ENCODE results near the gene DMPK. TPM values are rescaled to one million over a fixed set of nuclear protein-coding genes. Genes with fewer than 3 reads are reported as not detected.

DMPK gene
- total RNA-seq (10 to 100 TPM; 16.5 to 35.4 TPM), polyA plus RNA-seq (ENCODE audit: insufficient read length in 2 of 2) (100 to 1,000 TPM; 113 to 155 TPM)
- long read RNA-seq, donor 1, partial matches to known transcripts: 0 of 6 reads
- long read RNA-seq, donor 1, other reads (novel, unspliced or antisense): 0 of 6 reads
- long read RNA-seq, donor 2, transcript DMPK-215 (1 exons, 1,410 nt): major isoform, 7 of 9 reads
- long read RNA-seq, donor 2, partial matches to known transcripts: 0 of 9 reads
- long read RNA-seq, donor 2, other reads (novel, unspliced or antisense): 0 of 9 reads
- long read RNA-seq, donor 3, transcript DMPK-215 (1 exons, 1,410 nt): major isoform, 6 of 7 reads
- long read RNA-seq, donor 3, partial matches to known transcripts: 0 of 7 reads
- long read RNA-seq, donor 3, other reads (novel, unspliced or antisense): 0 of 7 reads
- long read RNA-seq, donor 4, partial matches to known transcripts: 0 of 7 reads
- long read RNA-seq, donor 4, other reads (novel, unspliced or antisense): 0 of 7 reads

GRCh38 chr19:45782162-45782691 lies at the start of gene DMPK:
TSS of gene DMPK (minus strand) at chr19:45782490. CDS start at chr19:45782352, 138 bp downstream.
- peak within 1 kb of the TSS; percentile 36 for H3K4me3 ChIP-seq (ENCODE audit: low read depth, low read length)
- peak within 1 kb of the TSS; percentile 45 for H3K27ac ChIP-seq (ENCODE audit: low read depth, low read length)
- H3K4me1 ChIP-seq (ENCODE audit: control insufficient read depth, insufficient read depth, low read length): peaks cover 54% of the 10 kb centered on the region
- DNase-seq (ENCODE audit: low read depth in 4 of 6, low spot score in 6 of 6): no peak
- 45% methylated on average over 16 of the region's 18 CpGs for WGBS (ENCODE audit: insufficient coverage)
- no peaks in the 10 kb centered on the region for H3K9me3 ChIP-seq (ENCODE audit: control insufficient read depth, insufficient read depth, low read length)
- no peaks in the 10 kb centered on the region for H3K27me3 ChIP-seq (ENCODE audit: control insufficient read depth, insufficient read depth, low read length)
- peaks cover 92% of the 10 kb centered on the region for H3K36me3 ChIP-seq (ENCODE audit: control insufficient read depth, insufficient read depth, low read length)

DNA sequence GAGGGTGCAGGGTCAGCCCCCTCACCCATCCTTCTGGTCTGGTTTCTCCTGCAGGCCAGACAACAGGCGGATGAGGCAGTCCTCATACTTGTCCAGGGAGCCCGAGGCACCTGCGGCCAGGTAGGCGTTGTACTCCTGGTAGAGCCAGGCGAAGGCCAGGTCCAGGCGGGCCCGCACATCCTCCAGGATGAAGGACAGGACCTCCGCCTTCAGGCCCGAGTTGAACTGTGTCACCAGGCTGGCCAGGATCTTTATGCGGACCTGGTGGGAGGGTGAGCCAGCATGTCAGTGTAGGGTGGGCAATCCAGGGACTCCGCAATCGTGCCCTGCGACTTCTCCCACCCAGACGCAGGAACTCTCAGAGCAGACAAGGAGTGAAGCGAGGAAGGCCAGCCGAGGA lies 46.7 kb upstream of the DMPK start:
- WGBS (ENCODE audit: insufficient coverage): 96% methylated on average over 14 of the region's 16 CpGs

DNA sequence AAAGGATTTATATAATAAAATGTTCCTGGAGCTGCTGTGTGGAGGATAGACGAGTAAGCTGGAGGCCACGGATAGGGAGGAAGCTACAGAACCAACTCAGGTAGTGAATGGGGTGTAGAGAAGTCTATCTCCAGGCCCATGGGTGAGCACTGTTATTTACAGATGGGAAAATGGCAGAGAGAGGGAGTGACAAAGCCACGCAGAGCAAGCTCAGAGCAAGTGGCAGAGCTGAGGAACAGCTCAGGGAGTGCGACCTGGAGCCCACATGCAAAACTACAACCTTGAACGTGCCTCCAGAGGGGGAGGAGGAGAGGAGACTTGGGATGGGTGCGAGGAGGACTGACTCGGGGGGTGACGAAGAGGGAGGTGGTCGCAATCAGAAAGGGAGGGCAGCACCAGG lies 46.2 kb upstream of the DMPK start:
- H3K4me1 ChIP-seq (ENCODE audit: control insufficient read depth, insufficient read depth, low read length): no peaks in the 10 kb centered on the region
- H3K27me3 ChIP-seq (ENCODE audit: control insufficient read depth, insufficient read depth, low read length): no peaks in the 10 kb centered on the region
- H3K27ac ChIP-seq (ENCODE audit: low read depth, low read length): no peak overlapping the region
- H3K36me3 ChIP-seq (ENCODE audit: control insufficient read depth, insufficient read depth, low read length): peaks cover 93% of the 10 kb centered on the region
- no peak overlapping the region for H3K4me3 ChIP-seq (ENCODE audit: low read depth, low read length)
- no peak for DNase-seq (ENCODE audit: low read depth in 4 of 6, low spot score in 6 of 6)
- H3K9me3 ChIP-seq (ENCODE audit: control insufficient read depth, insufficient read depth, low read length): no peaks in the 10 kb centered on the region
- WGBS (ENCODE audit: insufficient coverage): 95% methylated on average over 9 of the region's 9 CpGs

More for the DNA sequence above, 46.7 kb upstream of the DMPK start:
- Histone ChIP-seq H3K27ac (ENCODE audit: low read depth, low read length) (no peak overlapping the region), H3K9me3 (ENCODE audit: control insufficient read depth, insufficient read depth, low read length) (no peaks in the 10 kb centered on the region), H3K27me3 (ENCODE audit: control insufficient read depth, insufficient read depth, low read length) (no peaks in the 10 kb centered on the region), H3K36me3 (ENCODE audit: control insufficient read depth, insufficient read depth, low read length) (peaks cover 92% of the 10 kb centered on the region), H3K4me3 (ENCODE audit: low read depth, low read length) (no peak overlapping the region), H3K4me1 (ENCODE audit: control insufficient read depth, insufficient read depth, low read length) (no peaks in the 10 kb centered on the region)
- DNase-seq (ENCODE audit: low read depth in 4 of 6, low spot score in 6 of 6): no peak

GRCh38 chr19:45827459-45828093 lies 45.3 kb upstream of the DMPK start:
- Histone ChIP-seq H3K4me3 (ENCODE audit: low read depth, low read length) (no peak overlapping the region), H3K36me3 (ENCODE audit: control insufficient read depth, insufficient read depth, low read length) (peaks cover 93% of the 10 kb centered on the region), H3K27ac (ENCODE audit: low read depth, low read length) (no peak overlapping the region), H3K9me3 (ENCODE audit: control insufficient read depth, insufficient read depth, low read length) (no peaks in the 10 kb centered on the region), H3K27me3 (ENCODE audit: control insufficient read depth, insufficient read depth, low read length) (no peaks in the 10 kb centered on the region), H3K4me1 (ENCODE audit: control insufficient read depth, insufficient read depth, low read length) (no peaks in the 10 kb centered on the region)
- WGBS (ENCODE audit: insufficient coverage): 93% methylated on average over 15 of the region's 16 CpGs
- DNase-seq (ENCODE audit: low read depth in 4 of 6, low spot score in 6 of 6): no peak

- H3K4me3 ChIP-seq (ENCODE audit: low read depth, low read length): no peak overlapping the region
- H3K27me3 ChIP-seq (ENCODE audit: control insufficient read depth, insufficient read depth, low read length): no peaks in the 10 kb centered on the region
- H3K36me3 ChIP-seq (ENCODE audit: control insufficient read depth, insufficient read depth, low read length): peaks cover 93% of the 10 kb centered on the region
- DNase-seq (ENCODE audit: low read depth in 4 of 6, low spot score in 6 of 6): no peak
- no peak overlapping the region for H3K27ac ChIP-seq (ENCODE audit: low read depth, low read length)
- H3K9me3 ChIP-seq (ENCODE audit: control insufficient read depth, insufficient read depth, low read length): no peaks in the 10 kb centered on the region
- 73% methylated on average over 10 of the region's 11 CpGs for WGBS (ENCODE audit: insufficient coverage)
- H3K4me1 ChIP-seq (ENCODE audit: control insufficient read depth, insufficient read depth, low read length): no peaks in the 10 kb centered on the region
Observed at GRCh38 chr19:45826934-45827333, 44.6 kb upstream of the DMPK start.

DNA sequence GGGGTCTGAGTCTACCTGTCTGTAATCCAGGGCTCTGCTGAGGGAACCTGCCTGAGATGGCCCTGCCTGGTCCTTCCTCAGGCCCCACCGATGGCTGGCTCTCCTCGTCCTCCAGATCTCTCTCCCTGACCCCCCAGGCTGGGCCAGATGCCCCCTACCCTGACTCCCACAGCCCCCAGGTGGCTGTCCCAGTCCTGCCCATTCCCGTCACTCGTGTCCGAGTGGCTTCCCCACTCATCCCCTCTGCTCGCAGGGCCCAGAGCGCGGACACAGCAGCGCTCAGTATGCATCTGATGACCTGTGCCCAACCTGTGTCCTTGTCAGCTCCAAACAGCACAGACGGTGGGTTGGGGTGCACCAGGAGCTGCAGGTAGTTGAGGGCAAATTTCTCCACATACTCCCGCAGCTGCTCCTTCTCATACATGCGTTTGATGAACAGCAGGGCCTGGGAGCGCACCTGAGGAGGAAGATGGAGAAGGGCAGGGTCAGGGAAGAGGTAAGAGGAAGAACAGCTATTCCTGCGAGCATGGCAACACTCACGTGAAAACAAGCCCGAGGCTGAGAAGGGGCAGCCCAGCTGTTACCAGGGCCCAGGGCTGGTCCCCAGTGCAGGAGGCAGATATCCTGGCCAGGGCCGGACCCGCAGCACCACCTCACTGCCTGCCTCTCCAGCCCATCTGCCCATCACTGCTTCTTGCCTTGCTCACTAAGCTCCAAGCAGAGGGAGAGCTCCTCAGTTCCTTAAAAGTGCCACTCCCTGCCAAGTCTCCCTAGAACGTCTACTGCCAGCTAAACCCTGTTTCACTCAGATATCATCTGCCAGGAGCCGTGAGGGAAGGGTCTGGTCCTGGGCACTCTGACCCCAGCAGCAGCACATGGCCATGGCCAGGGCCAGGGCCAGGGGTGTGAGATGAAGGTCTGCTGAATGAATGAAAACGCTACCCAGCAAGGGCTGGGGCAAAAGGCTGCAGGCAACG lies 43.9 kb upstream of the DMPK start:
- 85% methylated on average over 18 of the region's 22 CpGs for WGBS (ENCODE audit: insufficient coverage)
- Histone ChIP-seq H3K4me3 (ENCODE audit: low read depth, low read length) (no peak overlapping the region), H3K9me3 (ENCODE audit: control insufficient read depth, insufficient read depth, low read length) (no peaks in the 10 kb centered on the region), H3K27ac (ENCODE audit: low read depth, low read length) (no peak overlapping the region), H3K27me3 (ENCODE audit: control insufficient read depth, insufficient read depth, low read length) (no peaks in the 10 kb centered on the region), H3K4me1 (ENCODE audit: control insufficient read depth, insufficient read depth, low read length) (no peaks in the 10 kb centered on the region), H3K36me3 (ENCODE audit: control insufficient read depth, insufficient read depth, low read length) (peaks cover 92% of the 10 kb centered on the region)
- DNase-seq (ENCODE audit: low read depth in 4 of 6, low spot score in 6 of 6): no peak

DNA sequence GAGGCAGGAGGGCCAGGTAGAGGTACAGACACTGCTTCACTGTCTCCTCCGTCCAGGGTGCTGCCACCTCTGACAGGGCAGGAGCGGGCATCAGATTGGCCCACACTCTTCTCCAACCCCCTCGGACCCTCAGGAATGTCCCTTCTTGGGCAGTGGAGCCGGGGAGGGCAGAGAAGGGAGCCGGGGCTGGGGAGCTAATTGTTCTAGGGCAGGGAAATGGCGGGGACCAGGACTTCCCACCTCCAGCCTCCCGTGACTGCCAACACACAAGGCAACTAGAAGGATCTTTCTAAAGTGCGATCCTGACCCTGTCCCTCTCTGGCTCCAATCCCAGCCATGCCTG lies 42.9 kb upstream of the DMPK start:
- DNase-seq (ENCODE audit: low read depth in 4 of 6, low spot score in 6 of 6): no peak
- no peak overlapping the region for H3K4me3 ChIP-seq (ENCODE audit: low read depth, low read length)
- H3K9me3 ChIP-seq (ENCODE audit: control insufficient read depth, insufficient read depth, low read length): no peaks in the 10 kb centered on the region
- no peak overlapping the region for H3K27ac ChIP-seq (ENCODE audit: low read depth, low read length)
- H3K4me1 ChIP-seq (ENCODE audit: control insufficient read depth, insufficient read depth, low read length): no peaks in the 10 kb centered on the region
- H3K36me3 ChIP-seq (ENCODE audit: control insufficient read depth, insufficient read depth, low read length): peaks cover 93% of the 10 kb centered on the region
- H3K27me3 ChIP-seq (ENCODE audit: control insufficient read depth, insufficient read depth, low read length): no peaks in the 10 kb centered on the region
- 100% methylated on average over 1 of the region's 8 CpGs for WGBS (ENCODE audit: insufficient coverage)

DNA sequence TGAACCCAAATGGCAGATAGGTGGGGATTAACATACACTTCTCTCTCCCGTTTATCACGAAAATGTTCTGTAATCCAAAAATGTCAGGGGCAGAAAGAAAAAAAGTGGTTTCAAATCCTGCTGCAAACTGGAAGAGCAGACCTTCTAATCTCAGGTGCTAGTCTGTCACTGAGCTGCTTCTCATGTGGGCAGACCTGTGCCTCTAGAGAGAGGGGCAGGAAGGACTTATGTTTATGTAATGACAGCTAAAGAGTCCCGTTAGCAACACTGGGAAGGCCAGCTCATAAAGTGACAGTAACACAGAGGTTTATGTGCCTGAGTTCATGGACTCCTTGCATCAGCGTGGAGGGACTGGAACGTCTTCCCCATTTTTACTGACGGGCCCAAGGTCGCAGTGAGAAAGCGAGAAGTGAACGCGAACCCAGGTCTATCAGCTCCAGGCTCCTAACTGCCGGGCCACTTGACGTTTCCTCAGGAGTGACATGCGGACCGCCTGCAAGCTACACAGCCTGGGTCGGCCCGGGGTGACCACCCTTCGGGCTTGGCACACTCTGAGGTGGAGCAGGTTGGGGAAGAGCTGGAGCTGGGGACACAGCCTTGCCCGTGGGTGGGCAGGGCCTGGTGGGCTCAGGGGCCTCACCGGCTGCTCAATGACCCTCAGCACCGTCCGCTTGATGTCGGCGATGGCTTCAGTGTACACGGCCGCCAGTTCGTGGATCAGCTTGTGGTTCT lies 42.4 kb upstream of the DMPK start:
- Histone ChIP-seq H3K36me3 (ENCODE audit: control insufficient read depth, insufficient read depth, low read length) (peaks cover 93% of the 10 kb centered on the region), H3K27ac (ENCODE audit: low read depth, low read length) (no peak overlapping the region), H3K27me3 (ENCODE audit: control insufficient read depth, insufficient read depth, low read length) (no peaks in the 10 kb centered on the region), H3K4me1 (ENCODE audit: control insufficient read depth, insufficient read depth, low read length) (no peaks in the 10 kb centered on the region), H3K9me3 (ENCODE audit: control insufficient read depth, insufficient read depth, low read length) (no peaks in the 10 kb centered on the region), H3K4me3 (ENCODE audit: low read depth, low read length) (no peak overlapping the region)
- WGBS (ENCODE audit: insufficient coverage): 92% methylated on average over 25 of the region's 26 CpGs
- DNase-seq (ENCODE audit: low read depth in 4 of 6, low spot score in 6 of 6): no peak

All from spinal cord (tissue), 10 donors.